H9 (cell line): ENCODE measurements around the gene HOXD4. TPM values are rescaled to one million over a fixed set of nuclear protein-coding genes. Genes with fewer than 3 reads are reported as not detected.

Experiments
- DNase-seq: peaks from one replicate; pipeline ENCODE4 v3.0.0-alpha.2; 2017
- H2AFZ ChIP-seq: one replicate; pipeline ENCODE4 v1.6.1; 2013; ENCODE audit warnings: mild to moderate bottlenecking, low read length, control low read depth, moderate library complexity
- H2AK5ac ChIP-seq: 2 replicates; pipeline ENCODE4 v1.6.1; 2013; ENCODE audit warnings: low read length, control low read depth, mixed read lengths; ENCODE audit not compliant: insufficient read length
- H2BK120ac ChIP-seq: one replicate; pipeline ENCODE4 v1.6.1; 2013; ENCODE audit warnings: low read depth, mild to moderate bottlenecking, low read length, control low read depth, inconsistent platforms; ENCODE audit not compliant: poor library complexity, severe bottlenecking
- H2BK12ac ChIP-seq: 2 replicates; pipeline ENCODE4 v1.6.1; 2013; ENCODE audit warnings: low read length, control low read depth, mixed read lengths, low read depth; ENCODE audit not compliant: insufficient read length
- H2BK15ac ChIP-seq: 2 replicates; pipeline ENCODE4 v1.6.1; 2013; ENCODE audit warnings: low read depth, low read length, control low read depth
- H2BK20ac ChIP-seq: one replicate; pipeline ENCODE4 v1.6.1; 2013; ENCODE audit warnings: low read depth, mild to moderate bottlenecking, low read length, control low read depth, inconsistent platforms; ENCODE audit not compliant: poor library complexity, severe bottlenecking
- H2BK5ac ChIP-seq: 2 replicates; pipeline ENCODE4 v1.6.1; 2013; ENCODE audit warnings: low read length, control low read depth, mixed read lengths; ENCODE audit not compliant: insufficient read length
- H3K14ac ChIP-seq: 2 replicates; pipeline ENCODE4 v1.6.1; 2013; ENCODE audit warnings: low read length, control low read depth; ENCODE audit not compliant: insufficient read depth
- H3K18ac ChIP-seq: 2 replicates; pipeline ENCODE4 v1.6.1; 2013; ENCODE audit warnings: low read depth, mild to moderate bottlenecking, mixed read lengths, low read length, control low read depth; ENCODE audit not compliant: insufficient read length
- H3K23ac ChIP-seq: 2 replicates; pipeline ENCODE4 v1.6.1; 2013; ENCODE audit warnings: low read length, control low read depth, mixed read lengths, low read depth; ENCODE audit not compliant: insufficient read length
- H3K23me2 ChIP-seq: 2 replicates; pipeline ENCODE4 v1.6.1; 2013; ENCODE audit warnings: low read depth, mild to moderate bottlenecking, mixed read lengths, low read length, control low read depth; ENCODE audit not compliant: insufficient read length, poor library complexity, severe bottlenecking
- H3K27ac ChIP-seq: 2 replicates; pipeline ENCODE4 v1.5.1; 2013; ENCODE audit warnings: low read length, control low read depth, mixed read lengths, low read depth; ENCODE audit not compliant: insufficient read length
- H3K27me3 ChIP-seq: 2 replicates; pipeline ENCODE4 v1.6.1; 2013; ENCODE audit warnings: low read length, control low read depth, inconsistent platforms; ENCODE audit not compliant: insufficient read depth
- H3K4ac ChIP-seq: 2 replicates; pipeline ENCODE4 v1.6.1; 2013; ENCODE audit warnings: low read depth, mild to moderate bottlenecking, control low read depth, inconsistent platforms, low read length, moderate library complexity
- H3K4me1 ChIP-seq: 2 replicates; pipeline ENCODE4 v1.6.1; 2013; ENCODE audit warnings: low read length, control low read depth, inconsistent platforms; ENCODE audit not compliant: insufficient read depth
- H3K4me2 ChIP-seq: 2 replicates; pipeline ENCODE4 v1.6.1; 2013; ENCODE audit warnings: low read length, control low read depth, mixed read lengths; ENCODE audit not compliant: insufficient read length, insufficient read depth
- H3K56ac ChIP-seq: 2 replicates; pipeline ENCODE4 v1.6.1; 2013; ENCODE audit warnings: low read depth, mild to moderate bottlenecking, mixed read lengths, low read length, control low read depth; ENCODE audit not compliant: insufficient read length
- H3K79me1 ChIP-seq: 2 replicates; pipeline ENCODE4 v1.6.1; 2013; ENCODE audit warnings: low read depth, mild to moderate bottlenecking, moderate library complexity, low read length, control low read depth, inconsistent platforms; ENCODE audit not compliant: insufficient read depth, poor library complexity, severe bottlenecking
- H3K79me2 ChIP-seq: 2 replicates; pipeline ENCODE4 v1.6.1; 2013; ENCODE audit warnings: low read length, control low read depth, inconsistent platforms; ENCODE audit not compliant: insufficient read depth
- H3K9ac ChIP-seq: 2 replicates; pipeline ENCODE4 v1.6.1; 2013; ENCODE audit warnings: low read length, control low read depth, mixed read lengths; ENCODE audit not compliant: insufficient read length; ENCODE audit errors: extremely low read depth
- H3K9me3 ChIP-seq: one replicate; pipeline ENCODE4 v1.6.1; 2013; ENCODE audit warnings: low read depth, low read length, inconsistent platforms; ENCODE audit not compliant: control insufficient read depth
- H3T11ph ChIP-seq: one replicate; pipeline ENCODE4 v1.6.1; 2013; ENCODE audit warnings: mild to moderate bottlenecking, low read length, control low read depth, inconsistent platforms
- H4K20me1 ChIP-seq: one replicate; pipeline ENCODE4 v1.6.1; 2013; ENCODE audit not compliant: control insufficient read depth, insufficient read length, insufficient read depth
- H4K5ac ChIP-seq: 2 replicates; pipeline ENCODE4 v1.6.1; 2013; ENCODE audit warnings: low read depth, mild to moderate bottlenecking, mixed read lengths, low read length, control low read depth; ENCODE audit not compliant: insufficient read length
- H4K8ac ChIP-seq: replicated peaks from 2 replicates; pipeline ENCODE4 v1.6.1; 2013; ENCODE audit warnings: low read length, control low read depth, mixed read lengths, low read depth; ENCODE audit not compliant: insufficient read length
- H4K91ac ChIP-seq: 2 replicates; pipeline ENCODE4 v1.6.1; 2013; ENCODE audit warnings: low read depth, mild to moderate bottlenecking, moderate library complexity, mixed read lengths, low read length, control low read depth; ENCODE audit not compliant: insufficient read length
- H3K27ac Mint-ChIP-seq, 3 experiments: 2 replicates in 2 of 3; 3 replicates in 1 of 3; pipeline ENCODE4 v1.8.0; 2020 to 2021; ENCODE audit warnings: mixed read lengths in 3 of 3, mild to moderate bottlenecking in 1 of 3, moderate library complexity in 1 of 3
- H3K27me3 Mint-ChIP-seq: 2 replicates; pipeline ENCODE4 v1.8.0; 2021; ENCODE audit warnings: low read depth, mild to moderate bottlenecking, moderate library complexity, mixed read lengths
- H3K36me3 Mint-ChIP-seq, 3 experiments: 2 replicates in 2 of 3; 3 replicates in 1 of 3; pipeline ENCODE4 v1.8.0; 2020 to 2021; ENCODE audit warnings: low read depth in 3 of 3, mixed read lengths in 3 of 3; ENCODE audit not compliant: insufficient read depth in 1 of 3
- H3K4me1 Mint-ChIP-seq, 2 experiments: 2 replicates each; pipeline ENCODE4 v1.8.0; 2020; ENCODE audit warnings: mixed read lengths in 2 of 2
- H3K4me3 Mint-ChIP-seq, 2 experiments: 2 replicates in 1 of 2; 3 replicates in 1 of 2; pipeline ENCODE4 v1.8.0; 2020 to 2021; ENCODE audit warnings: mild to moderate bottlenecking in 2 of 2, mixed read lengths in 2 of 2, moderate library complexity in 1 of 2
- H3K9me3 Mint-ChIP-seq, 2 experiments: 2 replicates in 1 of 2; 3 replicates in 1 of 2; pipeline ENCODE4 v1.8.0; 2020; ENCODE audit warnings: mild to moderate bottlenecking in 2 of 2, mixed read lengths in 2 of 2, moderate library complexity in 1 of 2
- CTCF ChIP-seq: fragments of 200-600 bp; sonication (generic); conservative IDR thresholded peaks from 3 replicates; pipeline ENCODE4 v1.8.0; 2021; ENCODE audit warnings: antibody characterized with exemption, mild to moderate bottlenecking
- WGBS: extraction: QIAGEN DNeasy Blood & Tissue Kit; methylation state at CpG from one replicate; pipeline ENCODE4 v1.1.7; 2013; ENCODE audit warnings: missing lambda C conversion rate, low lambda C conversion rate, mixed read lengths; ENCODE audit not compliant: insufficient read length; ENCODE audit errors: extremely low coverage; 5-methylcytosine and 5-hydroxymethylcytosine counted together
- total RNA-seq: library from RNA; stranded (reverse); gene quantifications from 2 replicates; pipeline ENCODE4 v1.2.1, GENCODE V29; 2021

HOXD4 gene
- total RNA-seq, 1 experiment from 2014 or later = not detected

DNA sequence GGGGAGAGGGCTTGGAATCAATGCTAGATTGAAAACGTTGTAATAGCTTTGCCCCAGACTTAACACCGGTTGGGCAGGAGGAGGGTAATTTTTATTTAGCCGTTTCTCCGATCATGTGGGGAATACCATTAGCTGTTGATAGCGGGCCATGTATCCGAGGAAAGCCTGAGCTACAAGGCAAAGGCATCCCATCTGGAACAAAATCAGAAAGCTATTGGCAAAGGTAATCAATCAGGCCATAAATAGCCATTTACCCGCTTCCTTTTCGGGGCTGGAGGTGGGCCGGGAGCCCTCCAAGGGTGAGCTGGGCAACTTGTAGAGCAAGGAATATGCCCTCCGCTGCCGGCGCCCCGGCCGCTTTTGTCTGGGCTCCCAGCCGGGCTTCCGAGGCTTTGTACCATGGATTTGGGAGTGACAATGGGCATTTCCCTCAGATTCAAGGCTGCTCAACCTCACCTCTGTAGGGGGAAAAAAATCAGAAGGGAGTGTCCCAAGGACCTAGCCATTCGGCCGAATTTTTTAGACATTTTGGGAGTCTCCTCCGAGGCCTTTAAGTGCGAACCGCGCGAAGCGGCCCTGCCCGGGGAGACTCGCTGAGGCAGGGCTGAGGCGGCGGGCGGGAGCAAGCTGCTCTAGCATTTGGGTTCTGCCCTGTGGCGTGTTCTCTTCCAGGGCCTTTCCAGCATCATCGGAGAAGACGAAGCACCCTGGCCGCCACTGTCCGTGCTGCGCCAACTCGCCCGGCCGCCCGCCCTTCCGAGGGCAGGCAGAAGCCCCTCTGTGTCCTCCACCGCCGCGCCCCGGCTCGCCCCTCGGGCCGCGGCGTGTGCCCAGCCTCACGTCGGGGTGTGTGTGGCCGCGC lies 29.9 kb upstream of the HOXD4 start:
- no peaks in the 10 kb centered on the region for H3K79me1 ChIP-seq
- peaks cover 9 to 20% of the 10 kb centered on the region in 2 experiments for H3K9me3 Mint-ChIP-seq
- H2BK12ac ChIP-seq = no peak overlapping the region
- peaks cover 97% of the 10 kb centered on the region for H3K27me3 ChIP-seq
- H3K9me3 ChIP-seq = no peaks in the 10 kb centered on the region
- TF ChIP-seq CTCF = no peak
- H3K4ac ChIP-seq = no peak overlapping the region
- H3K56ac ChIP-seq = no peak overlapping the region
- H3K23me2 ChIP-seq = peaks cover 2% of the 10 kb centered on the region
- peaks cover 0 to 10% of the 10 kb centered on the region in 2 experiments; a peak in 2 of 4 replicates for H3K4me1 Mint-ChIP-seq
- H3K4me3 Mint-ChIP-seq = no peak overlapping the region
- no peak overlapping the region for H3K14ac ChIP-seq
- H3K4me2 ChIP-seq = no peak overlapping the region
- peaks cover 4% of the 10 kb centered on the region for H4K20me1 ChIP-seq
- no peaks in the 10 kb centered on the region for H3K79me2 ChIP-seq
- H3K36me3 Mint-ChIP-seq = peaks cover 0 to 3% (median 0%) of the 10 kb centered on the region in 3 experiments; a peak in 3 of 7 replicates
- no peak overlapping the region for H4K91ac ChIP-seq
- peak; percentile 55 for DNase-seq
- no peak overlapping the region for H2AK5ac ChIP-seq
- H3K18ac ChIP-seq = no peak overlapping the region
- H2BK5ac ChIP-seq = no peak overlapping the region
- no peak overlapping the region for H3K27ac Mint-ChIP-seq
- H2BK20ac ChIP-seq = no peak overlapping the region
- no peak overlapping the region for H3T11ph ChIP-seq
- no peak overlapping the region for H2BK15ac ChIP-seq
- WGBS = no CpG with 5 or more reads among the region's 53 CpGs
- H4K5ac ChIP-seq = no peak overlapping the region
- no peak overlapping the region for H3K9ac ChIP-seq
- H3K27ac ChIP-seq = no peak overlapping the region
- no peak overlapping the region for H2BK120ac ChIP-seq
- H3K27me3 Mint-ChIP-seq = peaks cover 99% of the 10 kb centered on the region
- H4K8ac ChIP-seq = no peak overlapping the region
- H3K4me1 ChIP-seq = no peaks in the 10 kb centered on the region
- H3K23ac ChIP-seq = no peak overlapping the region
- no peak overlapping the region for H2AFZ ChIP-seq
